ENCODE results near the gene RING1. TPM values are rescaled to one million over a fixed set of nuclear protein-coding genes. Genes with fewer than 3 reads are reported as not detected.

The RING1 gene
- total and polyA plus RNA-seq, 2 experiments from 2014 or later = 6.4 to 16.0 TPM

DNA sequence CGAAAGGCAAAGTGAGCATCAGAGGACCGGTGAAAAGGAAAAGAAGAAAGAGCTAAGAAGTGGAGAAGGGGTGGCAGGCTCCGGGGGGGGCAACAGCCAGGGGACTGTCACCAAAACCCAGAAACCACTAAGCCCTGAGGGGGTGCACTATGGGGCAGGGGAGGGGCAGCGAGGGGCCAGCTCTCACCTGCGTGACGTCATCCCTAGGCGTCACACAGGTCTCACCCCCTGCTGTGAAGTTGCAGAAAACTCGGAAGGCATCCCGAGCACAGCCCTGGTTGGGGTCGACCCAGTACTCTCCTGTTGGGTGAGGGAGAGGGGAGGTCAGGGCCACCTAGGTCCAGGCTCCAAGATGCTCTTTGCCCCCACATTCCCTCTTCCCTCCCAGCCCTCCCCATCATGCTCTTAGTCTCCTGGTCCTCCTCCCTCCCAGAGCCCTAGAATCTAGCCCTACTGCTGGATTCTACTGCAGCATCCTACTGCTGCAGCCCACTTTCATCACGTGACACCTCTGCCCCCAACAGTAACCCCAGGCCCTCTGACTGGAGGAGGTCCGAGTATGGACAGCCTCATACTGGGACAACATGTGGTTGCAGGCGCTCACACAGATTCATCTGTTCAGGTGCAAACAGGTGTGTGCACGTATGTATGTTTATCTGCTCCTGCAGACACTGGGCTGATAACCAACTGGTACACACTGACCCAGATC is 43.5 kb upstream of the RING1 start:
- TF ChIP-seq CREB1 (CRISPR knock-in tag; IDR thresholded peaks at IDR 0.05; ENCODE audit: low read depth) (peak; percentile 84), CTCF (conservative IDR thresholded peaks at IDR 0.05; ENCODE audit: low read depth in 2 of 2) (no peak)
- no peaks in the 10 kb centered on the region for H3K79me2 ChIP-seq (replicated peaks; ENCODE audit: insufficient read depth)
- H3K27me3 Mint-ChIP-seq (ENCODE audit: insufficient read depth, low read depth, poor library complexity) = peaks cover 25% of the 10 kb centered on the region
- H3K9me2 ChIP-seq (ENCODE audit: insufficient read depth) = no peaks in the 10 kb centered on the region
- H3K36me3 Mint-ChIP-seq (ENCODE audit: low read depth) = no peaks in the 10 kb centered on the region
- no peaks in the 10 kb centered on the region for H4K20me1 ChIP-seq (replicated peaks; ENCODE audit: insufficient read depth)
- no peaks in the 10 kb centered on the region for H3K36me3 ChIP-seq (ENCODE audit: insufficient read depth)
- ATAC-seq (no peak), DNase-seq (ENCODE audit: low spot score) (peak; percentile 47)
- H3K9me3 Mint-ChIP-seq = no peaks in the 10 kb centered on the region; the same call in 1 of the 3 replicates
- peaks cover 18% of the 10 kb centered on the region for H3K4me1 Mint-ChIP-seq
- H2AFZ ChIP-seq = no peak overlapping the region
- no peak overlapping the region for H3K27ac ChIP-seq (ENCODE audit: low read depth)
- peaks cover 15% of the 10 kb centered on the region for H3K27me3 ChIP-seq (ENCODE audit: insufficient read depth)
- peaks cover 12% of the 10 kb centered on the region for H3K4me1 ChIP-seq (ENCODE audit: insufficient read depth)
- H3K27ac Mint-ChIP-seq = no peak overlapping the region; the same call in 1 of the 2 replicates
- no peak overlapping the region for H3K4me3 ChIP-seq
- 0 out of 2 replicates have a peak, but pooled peaks cover 3% of the 10 kb centered on the region for H3F3A ChIP-seq (replicated peaks; ENCODE audit: low read depth)
- no peak overlapping the region for H3K4me2 ChIP-seq
- no peak overlapping the region; the same call in 2 of the 3 replicates for H3K4me3 Mint-ChIP-seq

- Histone ChIP-seq H3K4me1 (ENCODE audit: insufficient read depth) (peaks cover 11% of the 10 kb centered on the region), H3K79me2 (replicated peaks; ENCODE audit: insufficient read depth) (no peaks in the 10 kb centered on the region), H3K4me3 (no peak overlapping the region), H2AFZ (no peak overlapping the region), H3K9me2 (ENCODE audit: insufficient read depth) (no peaks in the 10 kb centered on the region), H3K27ac (ENCODE audit: low read depth) (no peak overlapping the region), H3K36me3 (ENCODE audit: insufficient read depth) (no peaks in the 10 kb centered on the region), H4K20me1 (replicated peaks; ENCODE audit: insufficient read depth) (no peaks in the 10 kb centered on the region), H3F3A (replicated peaks; ENCODE audit: low read depth) (0 out of 2 replicates have a peak, but pooled peaks cover 3% of the 10 kb centered on the region), H3K27me3 (ENCODE audit: insufficient read depth) (peaks cover 15% of the 10 kb centered on the region), H3K4me2 (no peak overlapping the region)
- no peaks in the 10 kb centered on the region for H3K36me3 Mint-ChIP-seq (ENCODE audit: low read depth)
- H3K4me3 Mint-ChIP-seq = no peak overlapping the region; the same call in 2 of the 3 replicates
- TF ChIP-seq, protein P1, sequence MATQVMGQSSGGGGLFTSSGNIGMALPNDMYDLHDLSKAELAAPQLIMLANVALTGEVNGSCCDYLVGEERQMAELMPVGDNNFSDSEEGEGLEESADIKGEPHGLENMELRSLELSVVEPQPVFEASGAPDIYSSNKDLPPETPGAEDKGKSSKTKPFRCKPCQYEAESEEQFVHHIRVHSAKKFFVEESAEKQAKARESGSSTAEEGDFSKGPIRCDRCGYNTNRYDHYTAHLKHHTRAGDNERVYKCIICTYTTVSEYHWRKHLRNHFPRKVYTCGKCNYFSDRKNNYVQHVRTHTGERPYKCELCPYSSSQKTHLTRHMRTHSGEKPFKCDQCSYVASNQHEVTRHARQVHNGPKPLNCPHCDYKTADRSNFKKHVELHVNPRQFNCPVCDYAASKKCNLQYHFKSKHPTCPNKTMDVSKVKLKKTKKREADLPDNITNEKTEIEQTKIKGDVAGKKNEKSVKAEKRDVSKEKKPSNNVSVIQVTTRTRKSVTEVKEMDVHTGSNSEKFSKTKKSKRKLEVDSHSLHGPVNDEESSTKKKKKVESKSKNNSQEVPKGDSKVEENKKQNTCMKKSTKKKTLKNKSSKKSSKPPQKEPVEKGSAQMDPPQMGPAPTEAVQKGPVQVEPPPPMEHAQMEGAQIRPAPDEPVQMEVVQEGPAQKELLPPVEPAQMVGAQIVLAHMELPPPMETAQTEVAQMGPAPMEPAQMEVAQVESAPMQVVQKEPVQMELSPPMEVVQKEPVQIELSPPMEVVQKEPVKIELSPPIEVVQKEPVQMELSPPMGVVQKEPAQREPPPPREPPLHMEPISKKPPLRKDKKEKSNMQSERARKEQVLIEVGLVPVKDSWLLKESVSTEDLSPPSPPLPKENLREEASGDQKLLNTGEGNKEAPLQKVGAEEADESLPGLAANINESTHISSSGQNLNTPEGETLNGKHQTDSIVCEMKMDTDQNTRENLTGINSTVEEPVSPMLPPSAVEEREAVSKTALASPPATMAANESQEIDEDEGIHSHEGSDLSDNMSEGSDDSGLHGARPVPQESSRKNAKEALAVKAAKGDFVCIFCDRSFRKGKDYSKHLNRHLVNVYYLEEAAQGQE (IDR thresholded peaks at IDR 0.05; ENCODE audit: unreplicated experiment) = no peak
- DNase-seq (ENCODE audit: low spot score) (no peak), ATAC-seq (no peak)
- H3K4me1 Mint-ChIP-seq = peaks cover 15% of the 10 kb centered on the region
- H3K27ac Mint-ChIP-seq = no peak overlapping the region
- peaks cover 25% of the 10 kb centered on the region for H3K27me3 Mint-ChIP-seq (ENCODE audit: insufficient read depth, low read depth, poor library complexity)
- no peaks in the 10 kb centered on the region; the same call in 1 of the 3 replicates for H3K9me3 Mint-ChIP-seq
Measured at GRCh38 chr6:33165581-33166258, 42.6 kb upstream of the RING1 start.

Data from GM23338 (cell line).